HepG2 (cell line): ENCODE data around the gene ATP6V1G2. TPM values are rescaled to one million over a fixed set of nuclear protein-coding genes. Genes with fewer than 3 reads are reported as not detected.

Experiments
- ATAD3A ChIP-seq: sonication (generic); formaldehyde crosslinking; IDR thresholded peaks from 2 replicates; pipeline ENCODE4 v1.4.0; 2020; ENCODE audit warnings: missing genetic modification reagents
- ATF4 ChIP-seq, 2 experiments: fragments of 450-650 bp in 1 of 2; sonication (generic) in 1 of 2; formaldehyde crosslinking; IDR thresholded peaks; 2 replicates each; pipeline versions ENCODE4 v1.5.0 to v1.8.0; 2020 to 2022; ENCODE audit warnings: mild to moderate bottlenecking in 1 of 2, missing genetic modification reagents in 1 of 2
- BRCA1 ChIP-seq: sonication (generic); formaldehyde crosslinking; IDR thresholded peaks from 2 replicates; pipeline ENCODE4 v1.4.0; 2020; ENCODE audit warnings: missing genetic modification reagents
- ESRRA ChIP-seq: sonication (generic); formaldehyde crosslinking; IDR thresholded peaks from 2 replicates; pipeline ENCODE4 v1.5.1; 2020; ENCODE audit warnings: mild to moderate bottlenecking, low read depth, missing genetic modification reagents
- HOXA3 ChIP-seq: sonication (generic); formaldehyde crosslinking; IDR thresholded peaks from 2 replicates; pipeline ENCODE4 v1.5.0; 2020; ENCODE audit warnings: missing genetic modification reagents
- HOXD1 ChIP-seq: sonication (generic); formaldehyde crosslinking; IDR thresholded peaks from 2 replicates; pipeline ENCODE4 v1.5.0; 2020; ENCODE audit warnings: missing genetic modification reagents
- MIER2 ChIP-seq: IDR thresholded peaks from 2 replicates; pipeline ENCODE4 v1.6.1; 2016; ENCODE audit warnings: missing biosample characterization, missing genetic modification reagents
- TBX2 ChIP-seq: sonication (generic); formaldehyde crosslinking; IDR thresholded peaks from 2 replicates; pipeline ENCODE4 v1.5.0; 2020; ENCODE audit warnings: missing genetic modification reagents, mild to moderate bottlenecking, borderline replicate concordance
- TFDP2 ChIP-seq: sonication (generic); formaldehyde crosslinking; IDR thresholded peaks from 2 replicates; pipeline ENCODE4 v1.4.0; 2020; ENCODE audit warnings: missing genetic modification reagents
- ZFP82 ChIP-seq: sonication (generic); formaldehyde crosslinking; IDR thresholded peaks from 2 replicates; pipeline ENCODE4 v1.5.1; 2020; ENCODE audit warnings: mild to moderate bottlenecking, missing genetic modification reagents, borderline replicate concordance
- ZFY ChIP-seq: sonication (generic); formaldehyde crosslinking; IDR thresholded peaks from 2 replicates; pipeline ENCODE4 v1.4.0; 2020; ENCODE audit warnings: missing genetic modification reagents
- ZNF207 ChIP-seq: fragments of 450-650 bp; IDR thresholded peaks from 2 replicates; pipeline ENCODE4 v1.6.1; 2016; ENCODE audit warnings: antibody characterized with exemption, borderline replicate concordance
- ZNF331 ChIP-seq: sonication (generic); formaldehyde crosslinking; IDR thresholded peaks from 2 replicates; pipeline ENCODE4 v1.4.0; 2020; ENCODE audit warnings: missing genetic modification reagents
- ZNF614 ChIP-seq: IDR thresholded peaks from 2 replicates; pipeline ENCODE4 v1.6.1; 2018; ENCODE audit warnings: missing biosample characterization, missing genetic modification reagents, inconsistent platforms, borderline replicate concordance
- ZNF687 ChIP-seq: sonication (generic); formaldehyde crosslinking; IDR thresholded peaks from 2 replicates; pipeline ENCODE4 v1.5.1; 2020; ENCODE audit warnings: mild to moderate bottlenecking, missing genetic modification reagents, moderate library complexity
- ZNF709 ChIP-seq: sonication (generic); formaldehyde crosslinking; IDR thresholded peaks from 2 replicates; pipeline ENCODE4 v1.5.0; 2020; ENCODE audit warnings: mild to moderate bottlenecking, missing genetic modification reagents
- polyA plus RNA-seq, 8 experiments: library from polyadenylated mRNA; depleted of rRNA in 3 of 8; stranded (reverse) in 7 of 8; unstranded in 1 of 8; fragments of >200 nt; fragmentation: Illumina TruSeq in 4 of 8; extraction: Trizol in 4 of 8; gene quantifications; 2 replicates each; pipeline versions ENCODE4 v1.2.1 to v1.2.3, GENCODE V29; 2011 to 2016; ENCODE audit warnings: low read depth in 4 of 8, missing spikeins in 1 of 8, mixed read lengths in 1 of 8; ENCODE audit not compliant: insufficient read depth in 1 of 8
- total RNA-seq, 5 experiments: library from RNA; depleted of rRNA; stranded (reverse); fragments of >200 nt; fragmentation: Illumina TruSeq; extraction: Trizol; gene quantifications; 2 replicates each; pipeline ENCODE4 v1.2.3, GENCODE V29; 2016; ENCODE audit warnings: low read depth in 1 of 5
- TF ChIP-seq, protein P1 (sequence below): IDR thresholded peaks from 2 replicates; pipeline ENCODE4 v1.6.1; 2016
- TF ChIP-seq, protein P2 (sequence below): sonication (generic); IDR thresholded peaks from 2 replicates; pipeline ENCODE4 v1.6.1; 2016; ENCODE audit warnings: low read depth, borderline replicate concordance
- TF ChIP-seq, protein P3 (sequence below): sonication (generic); formaldehyde crosslinking; IDR thresholded peaks from 2 replicates; pipeline ENCODE4 v1.4.0; 2020; ENCODE audit warnings: missing genetic modification reagents, borderline replicate concordance

Gene ATP6V1G2
- total and polyA plus RNA-seq, 2 of the 13 experiments (the other 11 are each of a cell fraction or from before 2014, with no cell fraction given), result 0.27 to 0.83 TPM

- peak; percentile 64; the same call in 1 of the 2 replicates for TF ChIP-seq MIER2
- peak; percentile 92 for TF ChIP-seq ZFY
- TF ChIP-seq, protein P1, sequence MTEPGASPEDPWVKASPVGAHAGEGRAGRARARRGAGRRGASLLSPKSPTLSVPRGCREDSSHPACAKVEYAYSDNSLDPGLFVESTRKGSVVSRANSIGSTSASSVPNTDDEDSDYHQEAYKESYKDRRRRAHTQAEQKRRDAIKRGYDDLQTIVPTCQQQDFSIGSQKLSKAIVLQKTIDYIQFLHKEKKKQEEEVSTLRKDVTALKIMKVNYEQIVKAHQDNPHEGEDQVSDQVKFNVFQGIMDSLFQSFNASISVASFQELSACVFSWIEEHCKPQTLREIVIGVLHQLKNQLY (CRISPR knock-in tag), result peak; percentile 38; the same call in 1 of the 2 replicates
- TF ChIP-seq ATF4 (CRISPR knock-in tag; IDR thresholded peaks at IDR 0.05), result peak in 1 of 2 experiments; percentile 80; a peak in 2 of 4 replicates
- no peak for TF ChIP-seq ZNF207
- TF ChIP-seq, protein P2, sequence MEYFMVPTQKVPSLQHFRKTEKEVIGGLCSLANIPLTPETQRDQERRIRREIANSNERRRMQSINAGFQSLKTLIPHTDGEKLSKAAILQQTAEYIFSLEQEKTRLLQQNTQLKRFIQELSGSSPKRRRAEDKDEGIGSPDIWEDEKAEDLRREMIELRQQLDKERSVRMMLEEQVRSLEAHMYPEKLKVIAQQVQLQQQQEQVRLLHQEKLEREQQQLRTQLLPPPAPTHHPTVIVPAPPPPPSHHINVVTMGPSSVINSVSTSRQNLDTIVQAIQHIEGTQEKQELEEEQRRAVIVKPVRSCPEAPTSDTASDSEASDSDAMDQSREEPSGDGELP, result peak; percentile 76; the same call in 1 of the 2 replicates
- peak; percentile 71 for TF ChIP-seq TFDP2 (CRISPR knock-in tag)
- TF ChIP-seq ZFP82 (CRISPR knock-in tag), result no peak
- TF ChIP-seq ZNF709 (CRISPR knock-in tag), result 0 out of 2 replicates have a peak, but pooled peaks have one; percentile 13
- TF ChIP-seq ATAD3A (CRISPR knock-in tag), result no peak
- TF ChIP-seq, protein P3, sequence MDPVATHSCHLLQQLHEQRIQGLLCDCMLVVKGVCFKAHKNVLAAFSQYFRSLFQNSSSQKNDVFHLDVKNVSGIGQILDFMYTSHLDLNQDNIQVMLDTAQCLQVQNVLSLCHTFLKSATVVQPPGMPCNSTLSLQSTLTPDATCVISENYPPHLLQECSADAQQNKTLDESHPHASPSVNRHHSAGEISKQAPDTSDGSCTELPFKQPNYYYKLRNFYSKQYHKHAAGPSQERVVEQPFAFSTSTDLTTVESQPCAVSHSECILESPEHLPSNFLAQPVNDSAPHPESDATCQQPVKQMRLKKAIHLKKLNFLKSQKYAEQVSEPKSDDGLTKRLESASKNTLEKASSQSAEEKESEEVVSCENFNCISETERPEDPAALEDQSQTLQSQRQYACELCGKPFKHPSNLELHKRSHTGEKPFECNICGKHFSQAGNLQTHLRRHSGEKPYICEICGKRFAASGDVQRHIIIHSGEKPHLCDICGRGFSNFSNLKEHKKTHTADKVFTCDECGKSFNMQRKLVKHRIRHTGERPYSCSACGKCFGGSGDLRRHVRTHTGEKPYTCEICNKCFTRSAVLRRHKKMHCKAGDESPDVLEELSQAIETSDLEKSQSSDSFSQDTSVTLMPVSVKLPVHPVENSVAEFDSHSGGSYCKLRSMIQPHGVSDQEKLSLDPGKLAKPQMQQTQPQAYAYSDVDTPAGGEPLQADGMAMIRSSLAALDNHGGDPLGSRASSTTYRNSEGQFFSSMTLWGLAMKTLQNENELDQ, result no peak
- peak; percentile 31; the same call in 1 of the 2 replicates for TF ChIP-seq ZNF614 (CRISPR knock-in tag)
- no peak for TF ChIP-seq BRCA1
- peak; percentile 82 for TF ChIP-seq ZNF331 (CRISPR knock-in tag)
- peak; percentile 93 for TF ChIP-seq HOXA3 (CRISPR knock-in tag)
- peak; percentile 43; the same call in 1 of the 2 replicates for TF ChIP-seq TBX2
- TF ChIP-seq ESRRA (CRISPR knock-in tag), result no peak
- TF ChIP-seq HOXD1 (CRISPR knock-in tag), result no peak
- TF ChIP-seq ZNF687 (CRISPR knock-in tag), result peak; percentile 55
Observed at GRCh38 chr6:31546958-31547726, 734 bp upstream of the ATP6V1G2 start, which contains the start of gene NFKBIL1 (continued).
